Adrenal gland (tissue), 5 donors: ENCODE measurements around the gene LCE2D.

Source experiments
- POLR2A ChIP-seq, 2 donors: fragments of 450-650 bp; IDR thresholded peaks; one replicate each; pipeline ENCODE4 v1.6.1; 2017; ENCODE audit warnings: antibody characterized with exemption in 2 of 2, mild to moderate bottlenecking in 2 of 2, moderate library complexity in 1 of 2
- TF ChIP-seq, protein P1 (sequence below), 6 experiments: fragments of 450-650 bp in 4 of 6; fragments of 200-600 bp in 2 of 6; sonication (generic) in 1 of 6; IDR thresholded peaks; 1 replicate in 5 of 6; 2 replicates in 1 of 6; pipeline versions ENCODE4 v1.5.1 to v1.8.0; 2016 to 2021; ENCODE audit warnings: antibody characterized with exemption in 6 of 6, mild to moderate bottlenecking in 2 of 6, moderate library complexity in 1 of 6
- donor health status: DM: no; HTN: no; CAD: no.

DNA sequence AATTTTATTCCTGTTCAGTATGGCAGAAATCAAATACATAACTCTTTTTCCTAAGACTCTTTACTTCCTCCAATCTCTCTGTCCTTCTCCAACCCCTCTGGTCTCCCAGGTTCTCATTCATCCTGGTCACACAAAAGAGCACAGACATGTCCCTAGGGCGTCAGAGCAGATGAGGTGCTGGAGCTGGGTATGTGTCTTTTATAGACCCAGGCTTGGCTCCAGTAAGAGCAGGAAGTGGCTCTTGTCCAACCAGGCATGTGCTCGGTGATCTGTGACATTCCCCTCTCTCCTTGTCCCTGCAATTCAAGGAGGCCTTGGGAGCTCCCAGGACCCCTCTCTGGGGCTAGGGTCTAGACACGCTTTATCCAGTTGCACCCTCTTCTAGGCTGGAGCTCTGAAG lies 18.0 kb upstream of the LCE2D start:
- no peak for TF ChIP-seq POLR2A (IDR thresholded peaks at IDR 0.05)
- TF ChIP-seq, protein P1, sequence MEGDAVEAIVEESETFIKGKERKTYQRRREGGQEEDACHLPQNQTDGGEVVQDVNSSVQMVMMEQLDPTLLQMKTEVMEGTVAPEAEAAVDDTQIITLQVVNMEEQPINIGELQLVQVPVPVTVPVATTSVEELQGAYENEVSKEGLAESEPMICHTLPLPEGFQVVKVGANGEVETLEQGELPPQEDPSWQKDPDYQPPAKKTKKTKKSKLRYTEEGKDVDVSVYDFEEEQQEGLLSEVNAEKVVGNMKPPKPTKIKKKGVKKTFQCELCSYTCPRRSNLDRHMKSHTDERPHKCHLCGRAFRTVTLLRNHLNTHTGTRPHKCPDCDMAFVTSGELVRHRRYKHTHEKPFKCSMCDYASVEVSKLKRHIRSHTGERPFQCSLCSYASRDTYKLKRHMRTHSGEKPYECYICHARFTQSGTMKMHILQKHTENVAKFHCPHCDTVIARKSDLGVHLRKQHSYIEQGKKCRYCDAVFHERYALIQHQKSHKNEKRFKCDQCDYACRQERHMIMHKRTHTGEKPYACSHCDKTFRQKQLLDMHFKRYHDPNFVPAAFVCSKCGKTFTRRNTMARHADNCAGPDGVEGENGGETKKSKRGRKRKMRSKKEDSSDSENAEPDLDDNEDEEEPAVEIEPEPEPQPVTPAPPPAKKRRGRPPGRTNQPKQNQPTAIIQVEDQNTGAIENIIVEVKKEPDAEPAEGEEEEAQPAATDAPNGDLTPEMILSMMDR (IDR thresholded peaks at IDR 0.05), result no peak
